ENCODE results near the gene MAPK8IP1.

The MAPK8IP1 gene

GRCh38 chr11:45926536-45927331, 41.3 kb downstream of the MAPK8IP1 start:
- no peak for DNase-seq (ENCODE audit: low read depth)

GRCh38 chr11:45927332-45927683, 41.9 kb downstream of the MAPK8IP1 start:
- no peak for DNase-seq (ENCODE audit: low read depth)

GRCh38 chr11:45927684-45928413, 42.4 kb downstream of the MAPK8IP1 start:
- no peak for DNase-seq (ENCODE audit: low read depth)

- DNase-seq (ENCODE audit: low read depth) = no peak
Observed at GRCh38 chr11:45928535-45929215, 43.2 kb downstream of the MAPK8IP1 start.

GRCh38 chr11:45929486-45930030, 44.1 kb downstream of the MAPK8IP1 start:
- DNase-seq (ENCODE audit: low read depth) = no peak

GRCh38 chr11:45930031-45930794, 44.8 kb downstream of the MAPK8IP1 start:
- DNase-seq (ENCODE audit: low read depth) = no peak

- no peak for DNase-seq (ENCODE audit: low read depth)
Observed at GRCh38 chr11:45930951-45931570, 45.6 kb downstream of the MAPK8IP1 start.

GRCh38 chr11:45931739-45932138, 46.3 kb downstream of the MAPK8IP1 start:
- DNase-seq (ENCODE audit: low read depth) = no peak

GRCh38 chr11:45932217-45932616, 46.8 kb downstream of the MAPK8IP1 start:
- DNase-seq (ENCODE audit: low read depth) = no peak

- DNase-seq (ENCODE audit: low read depth) = no peak
Observed at GRCh38 chr11:45933131-45933831, 47.8 kb downstream of the MAPK8IP1 start.

GRCh38 chr11:45933846-45934579, 48.6 kb downstream of the MAPK8IP1 start:
- DNase-seq (ENCODE audit: low read depth) = no peak

- no peak for DNase-seq (ENCODE audit: low read depth)
Observed at GRCh38 chr11:45934580-45935318, 49.3 kb downstream of the MAPK8IP1 start.

- no peak for DNase-seq (ENCODE audit: low read depth)
Observed at GRCh38 chr11:45935349-45936064, 50.1 kb downstream of the MAPK8IP1 start.

- DNase-seq (ENCODE audit: low read depth) = no peak
Observed at GRCh38 chr11:45936511-45937054, 51.1 kb downstream of the MAPK8IP1 start.

GRCh38 chr11:45937916-45938315, 52.5 kb downstream of the MAPK8IP1 start:
- no peak for DNase-seq (ENCODE audit: low read depth)

GRCh38 chr11:45939836-45940235, 54.4 kb downstream of the MAPK8IP1 start:
- DNase-seq (ENCODE audit: low read depth) = no peak

GRCh38 chr11:45941285-45941684, 55.8 kb downstream of the MAPK8IP1 start:
- no peak for DNase-seq (ENCODE audit: low read depth)

GRCh38 chr11:45942381-45942780, 56.9 kb downstream of the MAPK8IP1 start:
- no peak for DNase-seq (ENCODE audit: low read depth)

Measured in stimulated activated CD8-positive, alpha-beta memory T cell treated with anti-CD3 and anti-CD28 coated beads, Interleukin-12 subunit alpha, Interleukin-12 subunit beta, amount 100 ng/mL, for 1 hour (primary cell).